Neural crest cell (in vitro differentiated cells): Measurements from ENCODE around the gene PAX5. TPM values are rescaled to one million over a fixed set of nuclear protein-coding genes. Genes with fewer than 3 reads are reported as not detected.

Source experiments
- DNase-seq: peaks from one replicate; pipeline ENCODE4 v3.0.0; 2021; ENCODE audit warnings: low read depth, mixed read lengths, low spot score
- H3K27ac Mint-ChIP-seq: one replicate; pipeline ENCODE4 v1.8.0; 2021; ENCODE audit warnings: mild to moderate bottlenecking, mixed read lengths; ENCODE audit not compliant: unreplicated experiment
- H3K27me3 Mint-ChIP-seq: 2 replicates; pipeline ENCODE4 v1.8.0; 2021; ENCODE audit warnings: low read depth, mild to moderate bottlenecking, mixed read lengths
- H3K36me3 Mint-ChIP-seq: 2 replicates; pipeline ENCODE4 v1.8.0; 2021; ENCODE audit warnings: low read depth, mild to moderate bottlenecking, mixed read lengths
- H3K4me1 Mint-ChIP-seq: 2 replicates; pipeline ENCODE4 v1.8.0; 2021; ENCODE audit warnings: mixed read lengths
- H3K4me3 Mint-ChIP-seq: one replicate; pipeline ENCODE4 v1.8.0; 2021; ENCODE audit warnings: mild to moderate bottlenecking, mixed read lengths
- H3K9me3 Mint-ChIP-seq: 2 replicates; pipeline ENCODE4 v1.8.0; 2021; ENCODE audit warnings: mixed read lengths
- CTCF ChIP-seq: fragments of 200-600 bp; sonication (generic); conservative IDR thresholded peaks from 2 replicates; pipeline ENCODE4 v1.5.0; 2021; ENCODE audit warnings: antibody characterized with exemption, mild to moderate bottlenecking
- total RNA-seq: library from RNA; stranded (reverse); gene quantifications from 2 replicates; pipeline ENCODE4 v1.2.1, GENCODE V29; 2021

The PAX5 gene
- total RNA-seq, 1 donor from 2014 or later = 19.5 TPM

DNA sequence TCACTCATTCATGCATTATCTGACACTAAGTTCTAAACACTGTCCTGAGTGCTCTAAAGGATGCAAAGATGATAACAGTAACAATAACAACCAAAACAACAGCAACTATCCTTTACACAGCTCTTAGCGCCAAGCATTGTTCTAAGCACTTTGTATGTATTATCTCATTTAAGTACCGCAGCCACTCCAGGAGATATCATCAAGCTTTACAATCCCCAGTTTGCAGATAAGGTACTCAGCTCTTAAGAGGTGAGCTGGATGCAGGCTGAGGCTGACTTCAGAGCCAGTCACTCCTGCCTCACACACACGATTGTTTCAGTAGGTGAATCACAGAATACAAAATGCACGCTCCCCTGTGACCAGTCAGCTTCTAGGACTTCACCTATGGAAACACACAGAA is 141.8 kb downstream of the PAX5 start:
- no peaks in the 10 kb centered on the region for H3K9me3 Mint-ChIP-seq
- H3K27me3 Mint-ChIP-seq = peaks cover 5% of the 10 kb centered on the region
- no peak for DNase-seq
- no peak overlapping the region for H3K4me3 Mint-ChIP-seq
- H3K27ac Mint-ChIP-seq = no peak overlapping the region
- TF ChIP-seq CTCF = no peak
- H3K36me3 Mint-ChIP-seq = no peaks in the 10 kb centered on the region
- no peaks in the 10 kb centered on the region for H3K4me1 Mint-ChIP-seq

GRCh38 chr9:36891341-36891811 is 142.7 kb downstream of the PAX5 start:
- H3K4me3 Mint-ChIP-seq = no peak overlapping the region
- no peaks in the 10 kb centered on the region for H3K9me3 Mint-ChIP-seq
- DNase-seq = no peak
- no peaks in the 10 kb centered on the region for H3K4me1 Mint-ChIP-seq
- peaks cover 5% of the 10 kb centered on the region for H3K27me3 Mint-ChIP-seq
- H3K36me3 Mint-ChIP-seq = no peaks in the 10 kb centered on the region
- no peak for TF ChIP-seq CTCF
- no peak overlapping the region for H3K27ac Mint-ChIP-seq

DNA sequence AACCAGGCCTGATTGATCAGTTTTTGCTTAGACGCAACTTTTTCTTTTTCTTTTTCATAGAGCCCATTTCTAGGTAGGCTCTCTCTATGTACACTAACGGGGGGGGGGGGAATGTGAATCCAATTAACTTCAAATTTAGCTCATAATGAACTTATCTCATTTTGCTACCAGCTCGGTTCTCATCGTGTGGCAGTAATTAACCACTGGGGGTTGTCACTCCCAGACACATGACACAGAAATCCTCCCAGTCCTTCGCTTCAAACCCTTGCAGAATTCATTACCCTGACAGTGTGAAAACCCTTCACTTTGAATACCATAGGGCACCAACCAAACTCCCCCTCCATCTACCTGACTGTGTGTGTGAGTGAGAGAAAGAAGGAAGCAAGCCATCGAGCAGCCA is 144.2 kb downstream of the PAX5 start:
- DNase-seq = no peak
- no peak for TF ChIP-seq CTCF
- Mint-ChIP-seq H3K4me1 (no peaks in the 10 kb centered on the region), H3K27ac (no peak overlapping the region), H3K4me3 (no peak overlapping the region), H3K36me3 (no peaks in the 10 kb centered on the region), H3K27me3 (peaks cover 5% of the 10 kb centered on the region), H3K9me3 (no peaks in the 10 kb centered on the region)

- no peak for DNase-seq
- no peaks in the 10 kb centered on the region for H3K9me3 Mint-ChIP-seq
- H3K4me1 Mint-ChIP-seq = no peaks in the 10 kb centered on the region
- H3K27me3 Mint-ChIP-seq = peaks cover 5% of the 10 kb centered on the region
- TF ChIP-seq CTCF = no peak
- no peak overlapping the region for H3K27ac Mint-ChIP-seq
- H3K36me3 Mint-ChIP-seq = no peaks in the 10 kb centered on the region
- no peak overlapping the region for H3K4me3 Mint-ChIP-seq
Observed at GRCh38 chr9:36888551-36888950, 145.5 kb downstream of the PAX5 start.

DNA sequence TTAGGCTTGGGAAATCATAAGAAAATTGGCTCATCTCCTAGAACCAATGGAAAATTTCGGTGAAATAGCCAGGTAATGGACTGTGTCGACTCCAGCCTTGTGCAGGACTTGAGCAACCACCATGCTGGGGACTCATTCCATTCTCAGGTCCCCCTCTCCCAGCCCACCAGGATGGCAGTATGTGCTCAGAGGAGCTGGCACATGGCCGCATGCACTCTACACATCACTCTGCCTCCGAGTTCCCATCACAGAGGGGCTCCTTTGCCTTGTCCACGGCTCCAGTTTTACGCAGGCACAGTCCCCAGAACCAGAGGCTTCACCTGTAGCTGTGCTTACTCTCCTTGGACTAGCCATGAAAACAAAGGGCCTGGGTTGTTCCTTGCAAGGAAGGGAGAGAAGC is 149.3 kb downstream of the PAX5 start:
- H3K4me1 Mint-ChIP-seq = peaks cover 10% of the 10 kb centered on the region

More for the DNA sequence above, 149.3 kb downstream of the PAX5 start:
- Mint-ChIP-seq H3K27me3 (peaks cover 3% of the 10 kb centered on the region), H3K27ac (no peak overlapping the region), H3K36me3 (no peaks in the 10 kb centered on the region), H3K4me3 (no peak overlapping the region), H3K9me3 (no peaks in the 10 kb centered on the region)
- DNase-seq = no peak
- TF ChIP-seq CTCF = no peak
